ENCODE data around the gene MEIS3. TPM values are rescaled to one million over a fixed set of nuclear protein-coding genes. Genes with fewer than 3 reads are reported as not detected.

MEIS3 gene
- total RNA-seq, 1 experiment from 2014 or later, result 35.8 TPM

- H3K9ac ChIP-seq (ENCODE audit: low read length), result no peak overlapping the region
- peaks cover 7% of the 10 kb centered on the region; the same call in 1 of the 2 replicates for H3K79me2 ChIP-seq (ENCODE audit: insufficient read depth, low read length)
- CTCF ChIA-PET, result no interaction called here
- intact Hi-C loops (cut with micrococcal nuclease), result no loop called here
- RAD21 ChIA-PET (ENCODE audit: low non-redundant PET in 1 of 2, low total read pairs in 2 of 2, uncharacterized antibody in 2 of 2, unreplicated experiment in 2 of 2), result no interaction called here
- H3K27ac ChIP-seq (ENCODE audit: low read depth, low read length), result no peak overlapping the region
- no TSS peak for BruUV-seq (replicated peaks)
- no peaks in the 10 kb centered on the region for H3K4me1 ChIP-seq (ENCODE audit: control insufficient read depth in 1 of 2, insufficient read depth in 2 of 2, low read length in 2 of 2)
- no peaks in the 10 kb centered on the region for H3K9me3 ChIP-seq (ENCODE audit: control insufficient read depth in 1 of 2, insufficient read depth in 1 of 2, low read depth in 1 of 2, low read length in 2 of 2)
- TF ChIP-seq, protein P1, sequence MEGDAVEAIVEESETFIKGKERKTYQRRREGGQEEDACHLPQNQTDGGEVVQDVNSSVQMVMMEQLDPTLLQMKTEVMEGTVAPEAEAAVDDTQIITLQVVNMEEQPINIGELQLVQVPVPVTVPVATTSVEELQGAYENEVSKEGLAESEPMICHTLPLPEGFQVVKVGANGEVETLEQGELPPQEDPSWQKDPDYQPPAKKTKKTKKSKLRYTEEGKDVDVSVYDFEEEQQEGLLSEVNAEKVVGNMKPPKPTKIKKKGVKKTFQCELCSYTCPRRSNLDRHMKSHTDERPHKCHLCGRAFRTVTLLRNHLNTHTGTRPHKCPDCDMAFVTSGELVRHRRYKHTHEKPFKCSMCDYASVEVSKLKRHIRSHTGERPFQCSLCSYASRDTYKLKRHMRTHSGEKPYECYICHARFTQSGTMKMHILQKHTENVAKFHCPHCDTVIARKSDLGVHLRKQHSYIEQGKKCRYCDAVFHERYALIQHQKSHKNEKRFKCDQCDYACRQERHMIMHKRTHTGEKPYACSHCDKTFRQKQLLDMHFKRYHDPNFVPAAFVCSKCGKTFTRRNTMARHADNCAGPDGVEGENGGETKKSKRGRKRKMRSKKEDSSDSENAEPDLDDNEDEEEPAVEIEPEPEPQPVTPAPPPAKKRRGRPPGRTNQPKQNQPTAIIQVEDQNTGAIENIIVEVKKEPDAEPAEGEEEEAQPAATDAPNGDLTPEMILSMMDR (IDR thresholded peaks at IDR 0.05 in 2 of 3, conservative IDR thresholded peaks at IDR 0.05 in 1 of 3; ENCODE audit: borderline replicate concordance in 1 of 3, insufficient read depth in 1 of 3, low read depth in 2 of 3, low read length in 2 of 3), result no peak
- TF ChIP-seq POLR2A (IDR thresholded peaks at IDR 0.05; ENCODE audit: borderline replicate concordance, extremely low read depth, insufficient read depth, insufficient read length), result no peak
- TF ChIP-seq RAD21 (IDR thresholded peaks at IDR 0.05; ENCODE audit: low read depth), result no peak
- no peak for TF ChIP-seq YY1 (IDR thresholded peaks at IDR 0.05; ENCODE audit: extremely low read depth, insufficient replicate concordance, low read depth, low read length)
- no peak for TF ChIP-seq CBX3 (IDR thresholded peaks at IDR 0.05; ENCODE audit: low read depth)
- no peak for TF ChIP-seq SP1 (IDR thresholded peaks at IDR 0.05; ENCODE audit: low read depth)
- H4K20me1 ChIP-seq (ENCODE audit: insufficient read depth), result no peaks in the 10 kb centered on the region
- H3K4me3 ChIP-seq (replicated peaks in 1 of 2; ENCODE audit: low read depth in 1 of 2, low read length in 2 of 2), result no peak overlapping the region
- H3K4me2 ChIP-seq (ENCODE audit: low read length), result no peak overlapping the region
- H3K27me3 ChIP-seq (ENCODE audit: insufficient read depth, low read length), result no peaks in the 10 kb centered on the region
- DNase-seq (ENCODE audit: low read depth, low spot score) (no peak), ATAC-seq (no peak)
- H2AFZ ChIP-seq (ENCODE audit: low read depth, low read length, poor library complexity, severe bottlenecking), result no peak overlapping the region
- H3K36me3 ChIP-seq (ENCODE audit: control insufficient read depth in 1 of 2, insufficient read depth in 2 of 2, low read length in 2 of 2), result peaks cover 25 to 54% of the 10 kb centered on the region in 2 experiments; a peak in 3 of 4 replicates
- no peaks in the 10 kb centered on the region for H3K9me2 ChIP-seq (ENCODE audit: insufficient read depth)
- POLR2A ChIA-PET, result no interaction called here
Measured at GRCh38 chr19:47373246-47374240, 45.8 kb downstream of the MEIS3 start.
